Stimulated activated CD8-positive, alpha-beta memory T cell treated with anti-CD3 and anti-CD28 coated beads, Interleukin-15, amount 100 ng/mL, for 4 hours (primary cell): Measurements from ENCODE around the gene CRYGN.

Experiments used
- DNase-seq, 2 donors: peaks; one replicate each; pipeline ENCODE4 v3.0.0-alpha.2; 2020; ENCODE audit warnings: low read depth in 2 of 2

Gene CRYGN

GRCh38 chr7:151459726-151460473 is 20.0 kb upstream of the CRYGN start:
- no peak for DNase-seq

- no peak for DNase-seq
These were observed 17.6 kb upstream of the CRYGN start for GRCh38 chr7:151457534-151457933.

- no peak for DNase-seq
These were observed 16.8 kb upstream of the CRYGN start for GRCh38 chr7:151456782-151457181.

GRCh38 chr7:151456276-151456675 is 16.3 kb upstream of the CRYGN start:
- no peak for DNase-seq

- no peak for DNase-seq
These were observed 15.7 kb upstream of the CRYGN start for GRCh38 chr7:151455690-151456089.

- DNase-seq = no peak
These were observed 15.1 kb upstream of the CRYGN start for GRCh38 chr7:151454932-151455530.

GRCh38 chr7:151454305-151454704 is 14.4 kb upstream of the CRYGN start:
- no peak for DNase-seq

- no peak for DNase-seq
These were observed 13.4 kb upstream of the CRYGN start for GRCh38 chr7:151453326-151453791.

GRCh38 chr7:151452680-151453325 is 12.9 kb upstream of the CRYGN start:
- DNase-seq = no peak

- no peak for DNase-seq
These were observed 12.0 kb upstream of the CRYGN start for GRCh38 chr7:151451626-151452571.

- no peak for DNase-seq
These were observed 11.2 kb upstream of the CRYGN start for GRCh38 chr7:151451156-151451555.

GRCh38 chr7:151449990-151450389 is 10.0 kb upstream of the CRYGN start:
- DNase-seq = no peak

- peak; percentile 43 to 49 for DNase-seq
These were observed 8.6 kb upstream of the CRYGN start for GRCh38 chr7:151448261-151449252.

- no peak for DNase-seq
These were observed 7.9 kb upstream of the CRYGN start for GRCh38 chr7:151447901-151448260.

- no peak for DNase-seq
These were observed 7.4 kb upstream of the CRYGN start for GRCh38 chr7:151447312-151447711.

GRCh38 chr7:151446412-151446811 is 6.5 kb upstream of the CRYGN start:
- no peak for DNase-seq

GRCh38 chr7:151444632-151445031 is 4.7 kb upstream of the CRYGN start:
- DNase-seq = no peak

GRCh38 chr7:151442776-151443496 is 3.0 kb upstream of the CRYGN start:
- no peak for DNase-seq

- no peak for DNase-seq
These were observed 981 bp upstream of the CRYGN start for GRCh38 chr7:151440799-151441445.
